HUES64 (cell line): Measurements from ENCODE around the gene KRT23. TPM values are rescaled to one million over a fixed set of nuclear protein-coding genes. Genes with fewer than 3 reads are reported as not detected.

Source experiments
- H3K27ac ChIP-seq: 2 replicates; pipeline ENCODE4 v1.7.0; 2013; ENCODE audit warnings: low read depth, low read length, inconsistent platforms
- H3K27me3 ChIP-seq: 2 replicates; pipeline ENCODE4 v1.6.1; 2013; ENCODE audit warnings: mild to moderate bottlenecking, low read length; ENCODE audit not compliant: insufficient read depth
- H3K36me3 ChIP-seq: 2 replicates; pipeline ENCODE4 v1.6.1; 2013; ENCODE audit warnings: mild to moderate bottlenecking, low read length; ENCODE audit not compliant: insufficient read depth
- H3K4me1 ChIP-seq: 2 replicates; pipeline ENCODE4 v1.6.1; 2013; ENCODE audit warnings: mild to moderate bottlenecking, low read length, moderate library complexity; ENCODE audit not compliant: insufficient read depth
- H3K4me3 ChIP-seq: 2 replicates; pipeline ENCODE4 v1.5.1; 2013; ENCODE audit warnings: mild to moderate bottlenecking, low read length, moderate library complexity
- H3K9ac ChIP-seq: 2 replicates; pipeline ENCODE4 v1.6.1; 2013; ENCODE audit warnings: mild to moderate bottlenecking, low read depth, low read length
- H3K9me3 ChIP-seq: 2 replicates; pipeline ENCODE4 v1.6.1; 2013; ENCODE audit warnings: low read depth, low read length; ENCODE audit not compliant: insufficient read depth
- WGBS: fragments of 150-250, 120-280 bp; methylation state at CpG from one replicate; pipeline ENCODE4 v1.1.7; 2013; ENCODE audit warnings: missing lambda C conversion rate; 5-methylcytosine and 5-hydroxymethylcytosine counted together
- polyA plus RNA-seq, 2 experiments: library from polyadenylated mRNA; stranded (reverse); fragments of 50-300 nt; gene quantifications; one replicate each; pipeline ENCODE4 v1.2.3, GENCODE V29; 2013

KRT23 gene, protein sequence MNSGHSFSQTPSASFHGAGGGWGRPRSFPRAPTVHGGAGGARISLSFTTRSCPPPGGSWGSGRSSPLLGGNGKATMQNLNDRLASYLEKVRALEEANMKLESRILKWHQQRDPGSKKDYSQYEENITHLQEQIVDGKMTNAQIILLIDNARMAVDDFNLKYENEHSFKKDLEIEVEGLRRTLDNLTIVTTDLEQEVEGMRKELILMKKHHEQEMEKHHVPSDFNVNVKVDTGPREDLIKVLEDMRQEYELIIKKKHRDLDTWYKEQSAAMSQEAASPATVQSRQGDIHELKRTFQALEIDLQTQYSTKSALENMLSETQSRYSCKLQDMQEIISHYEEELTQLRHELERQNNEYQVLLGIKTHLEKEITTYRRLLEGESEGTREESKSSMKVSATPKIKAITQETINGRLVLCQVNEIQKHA
- polyA plus RNA-seq (2013, experiment 1 of 2): not detected
- polyA plus RNA-seq (2013, experiment 2 of 2): not detected

DNA sequence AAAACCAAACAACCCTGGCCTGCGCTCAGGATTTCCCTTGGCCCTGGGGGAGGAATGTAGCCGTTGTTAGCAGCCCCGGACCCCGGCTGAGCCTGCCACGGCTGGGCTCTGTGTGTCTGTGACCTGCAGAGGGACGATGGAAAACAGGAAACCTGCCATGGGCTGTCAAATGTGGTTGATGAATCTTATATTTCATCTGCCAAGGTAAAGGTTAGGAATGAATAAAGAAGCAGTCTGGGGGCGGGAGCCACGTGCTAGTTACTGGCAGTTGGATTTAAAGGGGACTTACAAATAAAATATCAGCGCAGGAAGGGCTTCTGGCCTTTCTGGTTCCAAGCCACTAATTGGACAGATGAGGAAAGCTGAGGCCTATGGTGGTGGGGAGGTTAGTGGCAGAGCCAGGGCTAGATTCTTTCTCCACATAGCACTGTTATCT lies at the start of gene KRT23:
KRT23 (minus strand) TSS at position 263 of the 436 bp plus-strand sequence. CDS start 1,043 bp downstream, outside the sequence.
- H3K4me1 ChIP-seq: peaks cover 12% of the 10 kb centered on the region
- WGBS: 43% methylated on average over 9 of the region's 9 CpGs
- H3K27ac ChIP-seq: no peak within 1 kb of the TSS
- no peaks in the 10 kb centered on the region for H3K27me3 ChIP-seq
- H3K9ac ChIP-seq: no peak within 1 kb of the TSS
- H3K9me3 ChIP-seq: no peaks in the 10 kb centered on the region
- no peaks in the 10 kb centered on the region for H3K36me3 ChIP-seq
- no peak within 1 kb of the TSS for H3K4me3 ChIP-seq

DNA sequence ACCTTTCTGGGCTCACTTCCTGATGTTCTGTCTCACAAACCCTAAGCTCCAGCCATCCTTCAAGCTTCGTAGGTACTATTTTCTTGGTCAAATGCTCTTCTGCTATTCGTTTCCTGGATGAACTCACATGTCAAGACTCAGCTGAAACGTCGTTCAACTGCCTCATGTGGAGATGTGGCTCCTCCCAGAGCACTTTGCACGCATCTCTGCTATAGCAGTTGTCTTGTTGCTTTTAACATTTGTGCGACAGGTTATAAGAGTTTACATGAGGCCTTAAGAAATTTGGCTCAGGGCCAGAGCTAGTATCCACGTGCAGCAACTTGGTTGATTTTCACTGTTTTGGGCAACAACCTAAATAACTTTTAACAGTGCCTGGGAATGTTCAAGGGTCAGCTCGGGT lies 49.5 kb upstream of the KRT23 start:
- no peak overlapping the region for H3K9ac ChIP-seq
- H3K27me3 ChIP-seq: no peaks in the 10 kb centered on the region
- no peaks in the 10 kb centered on the region; the same call in 1 of the 2 replicates for H3K9me3 ChIP-seq
- H3K27ac ChIP-seq: no peak overlapping the region
- no peaks in the 10 kb centered on the region for H3K36me3 ChIP-seq
- no peak overlapping the region for H3K4me3 ChIP-seq
- WGBS: 87% methylated on average over 8 of the region's 8 CpGs
- H3K4me1 ChIP-seq: no peaks in the 10 kb centered on the region

GRCh38 chr17:40984226-40984625 lies 46.8 kb upstream of the KRT23 start, which contains the start of gene KRT40:
TSS of gene KRT40 (minus strand) at chr17:40984326. CDS start at chr17:40984273, 53 bp downstream.
- no peak within 1 kb of the TSS for H3K4me3 ChIP-seq
- H3K36me3 ChIP-seq: no peaks in the 10 kb centered on the region
- H3K27ac ChIP-seq: no peak within 1 kb of the TSS
- H3K9me3 ChIP-seq: no peaks in the 10 kb centered on the region
- H3K9ac ChIP-seq: no peak within 1 kb of the TSS
- peaks cover 9% of the 10 kb centered on the region for H3K4me1 ChIP-seq
- 92% methylated on average over 1 of the region's 3 CpGs for WGBS
- H3K27me3 ChIP-seq: no peaks in the 10 kb centered on the region

- Histone ChIP-seq H3K4me1 (peaks cover 9% of the 10 kb centered on the region), H3K27me3 (no peaks in the 10 kb centered on the region), H3K9ac (no peak overlapping the region), H3K27ac (no peak overlapping the region), H3K36me3 (no peaks in the 10 kb centered on the region), H3K9me3 (no peaks in the 10 kb centered on the region), H3K4me3 (no peak overlapping the region)
- 92% methylated on average over 3 of the region's 5 CpGs for WGBS
These were observed 43.7 kb upstream of the KRT23 start for GRCh38 chr17:40981115-40981514.

DNA sequence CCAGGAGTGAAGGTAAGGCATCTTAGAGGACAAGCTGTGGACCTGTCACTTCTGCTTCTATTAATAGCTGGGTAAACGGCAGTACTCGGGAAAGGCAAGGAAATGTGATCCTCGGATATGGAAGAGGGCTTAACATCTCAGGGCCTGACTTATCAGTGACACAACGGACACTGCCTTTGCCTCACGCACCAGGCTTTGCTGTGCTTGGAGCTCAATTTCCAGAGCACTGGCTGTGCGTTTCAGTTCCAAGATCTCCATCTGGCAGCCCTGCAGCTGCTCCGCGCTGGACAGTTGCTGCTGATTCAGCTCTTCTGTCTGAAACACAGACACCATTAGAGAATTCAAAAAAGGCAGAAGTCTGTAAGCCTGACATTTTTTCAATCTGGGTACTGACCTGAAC lies 43.1 kb upstream of the KRT23 start:
- Histone ChIP-seq H3K4me3 (no peak overlapping the region), H3K9me3 (no peaks in the 10 kb centered on the region), H3K4me1 (peaks cover 9% of the 10 kb centered on the region), H3K27ac (no peak overlapping the region), H3K36me3 (no peaks in the 10 kb centered on the region), H3K9ac (no peak overlapping the region), H3K27me3 (no peaks in the 10 kb centered on the region)
- WGBS: 86% methylated on average over 8 of the region's 8 CpGs

- Histone ChIP-seq H3K4me1 (peaks cover 9% of the 10 kb centered on the region), H3K9ac (no peak overlapping the region), H3K27me3 (no peaks in the 10 kb centered on the region), H3K9me3 (no peaks in the 10 kb centered on the region), H3K27ac (no peak overlapping the region), H3K36me3 (no peaks in the 10 kb centered on the region), H3K4me3 (no peak overlapping the region)
- WGBS: 68% methylated on average over 3 of the region's 3 CpGs
These were observed 42.7 kb upstream of the KRT23 start for GRCh38 chr17:40980117-40980516.

DNA sequence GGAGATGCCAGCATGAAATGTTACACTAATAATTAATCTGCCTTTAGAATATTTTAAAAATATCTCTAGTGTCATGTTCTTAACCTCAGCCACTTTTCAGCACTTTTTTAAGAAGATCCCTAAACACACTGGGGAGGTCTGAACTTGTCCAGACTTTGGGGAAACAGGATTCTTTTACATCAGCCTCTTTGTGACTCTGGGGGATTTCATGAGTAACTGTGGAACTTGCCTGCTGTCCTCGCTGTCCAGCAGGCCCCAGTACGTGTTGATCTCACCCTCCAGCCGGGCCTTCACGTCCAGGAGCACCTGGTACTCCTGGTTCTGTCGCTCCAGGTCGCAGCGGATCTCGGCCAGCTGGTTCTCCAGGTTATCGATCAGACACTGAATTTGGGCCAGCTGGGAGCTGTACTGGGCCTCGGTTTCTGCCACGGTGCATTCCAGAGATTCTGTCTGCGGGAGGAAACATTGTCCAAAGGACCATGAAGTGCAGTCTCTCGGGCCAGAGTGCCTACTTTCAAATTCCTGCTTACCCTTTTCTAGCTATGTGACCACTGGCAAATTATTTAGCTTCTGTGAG lies 41.2 kb upstream of the KRT23 start:
- H3K4me3 ChIP-seq: no peak overlapping the region
- no peaks in the 10 kb centered on the region for H3K9me3 ChIP-seq
- no peak overlapping the region for H3K27ac ChIP-seq
- peaks cover 9% of the 10 kb centered on the region for H3K4me1 ChIP-seq
- no peaks in the 10 kb centered on the region for H3K27me3 ChIP-seq
- no peaks in the 10 kb centered on the region for H3K36me3 ChIP-seq
- 94% methylated on average over 13 of the region's 13 CpGs for WGBS
- no peak overlapping the region for H3K9ac ChIP-seq

DNA sequence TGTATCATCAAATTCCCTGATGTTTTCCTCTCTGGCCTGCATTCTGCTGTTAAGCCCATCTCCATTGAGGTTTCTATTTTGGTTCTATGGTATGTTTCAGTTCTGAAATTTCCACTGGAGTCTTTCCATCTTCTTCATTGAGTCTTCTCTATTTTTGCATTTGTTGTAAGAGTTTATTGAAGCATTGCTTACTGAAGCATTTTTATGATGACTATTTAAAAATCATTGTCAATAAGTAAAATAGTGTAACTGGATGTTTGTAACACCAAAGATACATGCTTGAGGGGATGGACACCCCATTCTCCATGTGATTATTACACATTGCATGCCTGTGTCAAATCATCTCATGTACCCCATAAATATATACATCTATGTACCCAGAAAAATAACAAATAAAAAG lies 38.1 kb upstream of the KRT23 start:
- Histone ChIP-seq H3K4me1 (peaks cover 7% of the 10 kb centered on the region), H3K9ac (no peak overlapping the region), H3K27ac (no peak overlapping the region), H3K36me3 (no peaks in the 10 kb centered on the region), H3K4me3 (no peak overlapping the region), H3K9me3 (no peaks in the 10 kb centered on the region), H3K27me3 (no peaks in the 10 kb centered on the region)

GRCh38 chr17:40974366-40974765 lies 36.9 kb upstream of the KRT23 start:
- H3K9me3 ChIP-seq: no peaks in the 10 kb centered on the region
- H3K4me3 ChIP-seq: no peak overlapping the region
- no peaks in the 10 kb centered on the region for H3K27me3 ChIP-seq
- WGBS: 97% methylated on average over 2 of the region's 3 CpGs
- H3K27ac ChIP-seq: no peak overlapping the region
- no peak overlapping the region for H3K9ac ChIP-seq
- no peaks in the 10 kb centered on the region for H3K36me3 ChIP-seq
- no peaks in the 10 kb centered on the region for H3K4me1 ChIP-seq

DNA sequence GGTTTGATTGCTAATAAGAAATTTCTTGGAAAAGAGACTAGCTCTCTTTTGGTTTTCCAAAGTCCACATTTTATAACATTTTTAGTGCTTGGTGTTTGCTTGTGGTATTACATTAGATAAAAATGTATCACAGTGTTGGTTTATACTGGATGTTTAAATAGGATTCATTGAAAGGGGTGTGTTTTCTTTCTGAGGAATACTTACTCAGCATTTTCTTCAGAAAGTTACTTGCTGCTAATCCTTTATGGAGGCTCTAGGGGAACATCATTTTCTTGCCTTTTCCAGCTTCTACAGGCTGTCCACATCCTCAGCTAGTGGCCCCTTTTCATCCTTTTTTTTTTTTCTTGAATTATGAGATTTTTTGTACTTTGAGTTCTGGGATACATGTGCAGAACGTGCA lies 30.1 kb upstream of the KRT23 start:
- Histone ChIP-seq H3K9ac (no peak overlapping the region), H3K27ac (no peak overlapping the region), H3K4me1 (no peaks in the 10 kb centered on the region), H3K27me3 (no peaks in the 10 kb centered on the region), H3K36me3 (no peaks in the 10 kb centered on the region), H3K4me3 (no peak overlapping the region), H3K9me3 (no peaks in the 10 kb centered on the region)
- WGBS: 88% methylated on average over 1 of the region's 1 CpG

GRCh38 chr17:40966848-40967247 lies 29.4 kb upstream of the KRT23 start, which contains the start of gene KRT39:
TSS of gene KRT39 (minus strand) at chr17:40966948. CDS start at chr17:40966856, 92 bp downstream.
- Histone ChIP-seq H3K9me3 (no peaks in the 10 kb centered on the region), H3K27me3 (no peaks in the 10 kb centered on the region), H3K27ac (no peak within 1 kb of the TSS), H3K36me3 (no peaks in the 10 kb centered on the region), H3K4me3 (no peak within 1 kb of the TSS), H3K9ac (no peak within 1 kb of the TSS), H3K4me1 (no peaks in the 10 kb centered on the region)
- 78% methylated on average over 1 of the region's 1 CpG for WGBS
